Measurements from ENCODE around the gene DNAH12.

- peak; percentile 63 for TF ChIP-seq CTCF (conservative IDR thresholded peaks at IDR 0.05; ENCODE audit: low read length)
- TF ChIP-seq EZH2phosphoT487 (IDR thresholded peaks at IDR 0.05; ENCODE audit: borderline replicate concordance) = no peak
Measured at GRCh38 chr3:57434041-57434440, 110.1 kb downstream of the DNAH12 start.
